Stimulated activated CD4-positive, alpha-beta T cell treated with anti-CD3 and anti-CD28 coated beads, Interleukin-12 subunit alpha, Interleukin-12 subunit beta, amount 100 ng/mL, for 4 hours (primary cell): ENCODE measurements around the gene ANKHD1.
"Not testable (repeated sequence)": the region's sequence is repeated elsewhere in the genome, so short reads cannot be mapped to it uniquely, and the experiment has no call there.

Source experiments
- DNase-seq: peaks from one replicate; pipeline ENCODE4 v3.0.0-alpha.2; 2020

ANKHD1 gene

GRCh38 chr5:140565024-140565779, 163.6 kb downstream of the ANKHD1 start:
- no peak for DNase-seq

DNA sequence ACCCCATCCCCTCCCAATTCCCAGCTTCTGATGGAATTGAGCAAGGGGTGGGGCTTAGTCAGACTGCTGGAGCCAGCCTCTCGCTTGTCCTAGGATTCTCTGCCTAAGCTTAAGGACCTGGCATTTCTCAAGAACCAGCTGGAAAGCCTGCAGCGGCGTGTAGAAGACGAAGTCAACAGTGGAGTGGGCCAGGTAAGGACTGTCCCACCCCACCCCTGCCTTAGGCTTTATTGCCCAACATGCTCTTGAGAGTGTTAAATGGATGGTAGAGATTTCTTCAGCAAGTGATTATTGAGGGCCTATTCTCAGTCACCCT, 164.1 kb downstream of the ANKHD1 start:
- no peak for DNase-seq

- no peak for DNase-seq
Observed at GRCh38 chr5:140566665-140567064, 165.0 kb downstream of the ANKHD1 start.

- DNase-seq, result no peak
Observed at GRCh38 chr5:140567136-140567818, 165.6 kb downstream of the ANKHD1 start.

DNA sequence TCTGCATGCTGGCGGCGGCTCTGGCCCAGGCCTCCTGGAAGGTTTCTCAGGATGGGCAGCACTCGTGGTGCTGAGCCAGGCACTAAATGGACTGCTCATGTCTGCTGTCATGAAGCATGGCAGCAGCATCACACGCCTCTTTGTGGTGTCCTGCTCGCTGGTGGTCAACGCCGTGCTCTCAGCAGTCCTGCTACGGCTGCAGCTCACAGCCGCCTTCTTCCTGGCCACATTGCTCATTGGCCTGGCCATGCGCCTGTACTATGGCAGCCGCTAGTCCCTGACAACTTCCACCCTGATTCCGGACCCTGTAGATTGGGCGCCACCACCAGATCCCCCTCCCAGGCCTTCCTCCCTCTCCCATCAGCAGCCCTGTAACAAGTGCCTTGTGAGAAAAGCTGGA, 166.2 kb downstream of the ANKHD1 start:
- no peak for DNase-seq

GRCh38 chr5:140568443-140569063, 166.9 kb downstream of the ANKHD1 start:
- no peak for DNase-seq

- DNase-seq, result no peak
Observed at GRCh38 chr5:140569197-140569596, 167.6 kb downstream of the ANKHD1 start.

DNA sequence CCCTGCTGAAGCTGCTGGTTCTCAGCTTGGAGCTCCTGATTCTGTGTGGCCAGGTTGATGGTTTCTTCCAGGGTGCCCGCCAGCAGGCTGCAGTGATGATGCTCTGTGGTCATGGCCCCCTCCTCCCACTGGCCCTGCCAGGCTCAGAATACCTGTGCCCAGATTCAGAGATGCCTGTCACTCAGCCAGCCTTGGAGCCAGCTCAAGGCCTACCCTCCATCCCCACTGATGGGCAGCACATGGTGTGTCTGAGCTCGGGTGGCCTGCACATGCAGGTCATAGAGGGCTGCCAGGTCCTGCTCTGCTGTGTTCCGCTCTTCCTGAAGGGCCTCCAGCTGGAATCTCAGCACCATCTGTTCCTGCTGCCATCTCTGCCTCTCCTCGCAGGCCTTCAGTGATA, 168.4 kb downstream of the ANKHD1 start:
- DNase-seq, result no peak

- DNase-seq, result no peak
Observed at GRCh38 chr5:140570488-140570887, 168.9 kb downstream of the ANKHD1 start.

- no peak for DNase-seq
Observed at GRCh38 chr5:140571105-140571504, 169.5 kb downstream of the ANKHD1 start.

DNA sequence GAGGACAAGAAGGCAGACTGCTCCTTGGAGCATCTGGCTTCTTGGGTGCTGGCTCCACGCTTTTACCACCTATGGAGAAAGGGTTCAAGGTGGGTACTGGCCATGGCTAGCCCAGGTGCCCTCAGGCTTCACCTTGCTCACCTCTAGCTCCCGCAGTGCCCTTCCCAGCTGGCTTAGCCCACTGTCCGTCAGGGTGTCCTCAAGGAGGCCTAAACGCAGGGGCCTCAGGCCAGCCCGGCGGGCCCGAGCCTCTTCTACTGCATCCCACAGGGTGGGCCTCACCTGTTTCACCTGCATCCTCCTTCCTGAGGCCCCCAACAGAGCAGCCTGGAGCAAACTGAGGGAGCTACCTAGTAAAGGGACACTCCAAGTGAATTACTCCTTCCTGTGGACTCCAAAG, 172.1 kb downstream of the ANKHD1 start:
- DNase-seq, result no peak

DNA sequence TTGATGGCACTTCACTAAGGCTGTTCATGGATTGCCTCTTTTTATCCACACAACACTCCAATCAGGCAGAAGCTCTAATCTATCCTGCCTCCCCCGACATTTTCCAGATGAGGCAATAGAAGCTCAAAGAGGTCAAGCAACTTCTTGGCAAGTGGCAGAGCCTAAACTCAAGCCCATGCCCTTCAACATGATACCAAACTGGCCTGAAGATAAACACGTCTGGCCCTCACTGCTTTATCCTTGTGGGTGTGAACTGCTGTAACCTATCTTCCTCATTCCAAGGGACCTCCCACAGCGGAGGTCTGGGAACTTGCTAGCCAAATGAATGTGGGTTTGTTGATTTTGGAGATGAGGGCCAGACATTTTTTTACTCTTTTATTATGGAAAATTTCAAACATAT, 172.5 kb downstream of the ANKHD1 start:
- DNase-seq, result no peak

GRCh38 chr5:140575309-140575708, 173.7 kb downstream of the ANKHD1 start:
- no peak for DNase-seq

GRCh38 chr5:140576776-140577201, 175.2 kb downstream of the ANKHD1 start:
- no peak for DNase-seq

- not testable (repeated sequence) for DNase-seq
Observed at GRCh38 chr5:140579188-140579747, 177.6 kb downstream of the ANKHD1 start.

DNA sequence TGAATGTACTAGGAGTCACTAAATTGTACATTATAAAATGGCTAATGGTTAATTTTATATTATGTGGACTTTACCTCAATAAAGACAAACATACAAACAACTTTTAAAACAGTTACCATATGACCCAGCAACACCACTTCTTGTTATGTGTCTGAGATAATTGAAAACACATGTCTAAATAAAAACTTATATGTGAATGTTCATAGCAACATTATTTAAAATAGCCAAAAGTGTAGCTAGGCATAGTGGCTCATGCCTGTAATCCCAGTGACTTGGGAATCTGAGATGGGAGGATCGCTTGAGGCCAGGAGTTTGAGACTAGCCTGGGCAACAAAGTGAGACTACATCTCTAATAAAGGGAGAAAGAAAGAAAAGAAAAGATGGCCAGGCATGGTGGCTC, 185.9 kb downstream of the ANKHD1 start:
- no peak for DNase-seq

DNA sequence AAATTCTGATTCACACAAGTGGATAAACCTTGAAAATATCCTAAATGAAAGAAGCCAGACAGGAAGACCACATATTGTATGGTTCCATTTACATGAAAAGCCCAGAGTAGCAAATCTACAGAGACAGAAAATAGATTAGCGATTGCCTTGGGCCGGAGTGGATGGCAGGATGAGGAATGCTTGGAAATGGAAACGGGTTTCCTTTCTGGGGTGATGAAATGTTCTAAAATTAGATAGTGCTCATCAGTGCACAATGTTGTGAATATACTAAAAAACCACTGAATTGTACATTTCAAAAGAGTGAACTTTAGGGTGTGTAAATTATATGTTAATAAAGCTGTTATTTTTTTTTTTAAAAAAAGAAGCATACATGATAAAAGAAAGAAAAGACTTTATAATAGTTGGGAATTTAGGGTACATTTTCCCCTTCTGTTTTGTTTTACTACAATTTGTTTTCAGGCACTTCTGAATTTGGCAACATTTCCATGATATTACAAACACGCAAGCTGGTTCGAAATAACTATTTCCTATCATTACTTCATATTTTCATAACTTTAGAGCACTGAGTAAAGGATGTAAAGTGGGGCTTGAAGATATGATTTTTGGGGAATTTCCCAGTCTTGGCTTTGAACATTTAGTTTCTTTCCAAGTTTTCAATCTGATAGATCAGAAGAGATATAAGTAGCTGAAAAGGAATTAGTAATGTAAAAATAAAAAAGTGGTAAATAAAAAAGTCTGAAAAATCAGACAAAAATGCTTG, 186.9 kb downstream of the ANKHD1 start:
- DNase-seq, result no peak
